ENCODE data around the gene SEC16A.

GRCh38 chr9:136531186-136531903 lies 48.5 kb upstream of the SEC16A start:
- TF ChIP-seq FOXA1 (IDR thresholded peaks at IDR 0.05) (no peak), FOXM1 (IDR thresholded peaks at IDR 0.05; ENCODE audit: borderline replicate concordance) (no peak), L3MBTL2 (conservative IDR thresholded peaks at IDR 0.05) (no peak), SUZ12 (IDR thresholded peaks at IDR 0.05) (no peak), HDGF (IDR thresholded peaks at IDR 0.05; ENCODE audit: borderline replicate concordance) (no peak), BHLHE40 (IDR thresholded peaks at IDR 0.05; ENCODE audit: borderline replicate concordance) (no peak), ARNT (IDR thresholded peaks at IDR 0.05) (no peak), ELF4 (IDR thresholded peaks at IDR 0.05) (no peak), ZNF384 (IDR thresholded peaks at IDR 0.05) (no peak), FOXK2 (IDR thresholded peaks at IDR 0.05) (no peak), SP1 (IDR thresholded peaks at IDR 0.05) (no peak), CTBP1 (IDR thresholded peaks at IDR 0.05; ENCODE audit: borderline replicate concordance) (no peak), TARDBP (IDR thresholded peaks at IDR 0.05) (no peak)

Measured in HEK293T (cell line).